Thoracic aorta (tissue), 2 donors: ENCODE results near the gene MYO5A. TPM values are rescaled to one million over a fixed set of nuclear protein-coding genes. Genes with fewer than 3 reads are reported as not detected.
"Not testable (repeated sequence)": the region's sequence is repeated elsewhere in the genome, so short reads cannot be mapped to it uniquely, and the experiment has no call there.

Experiments used
- ATAC-seq: fragments of 150-250 bp; one replicate; pipeline ENCODE4 v1.8.0; 2017; ENCODE audit warnings: low read depth; ENCODE audit not compliant: insufficient number of reproducible peaks, low FRiP score
- DNase-seq: peaks from one replicate; pipeline ENCODE4 v3.0.0-alpha.2; 2020; ENCODE audit warnings: low spot score
- H3K27ac ChIP-seq, 2 donors: fragments of 200-600 bp; sonication (generic); 1 replicate in 1 of 2; 2 replicates in 1 of 2; pipeline ENCODE4 v1.5.1; 2016; ENCODE audit warnings: mild to moderate bottlenecking in 2 of 2, moderate library complexity in 2 of 2
- H3K27me3 ChIP-seq: fragments of 200-600 bp; sonication (generic); replicated peaks from 2 replicates; pipeline ENCODE4 v1.6.0; 2016; ENCODE audit warnings: mild to moderate bottlenecking; ENCODE audit not compliant: insufficient read depth
- H3K36me3 ChIP-seq: fragments of 200-600 bp; sonication (generic); one replicate; pipeline ENCODE4 v1.5.1; 2016
- H3K4me1 ChIP-seq, 2 donors: fragments of 200-600 bp; sonication (generic); 1 replicate in 1 of 2; 2 replicates in 1 of 2; pipeline versions ENCODE4 v1.5.1 to v1.6.0; 2016; ENCODE audit warnings: low read depth in 2 of 2, mild to moderate bottlenecking in 1 of 2; ENCODE audit not compliant: control insufficient read depth in 1 of 2
- H3K4me3 ChIP-seq: fragments of 200-600 bp; sonication (generic); 2 replicates; pipeline ENCODE4 v1.5.1; 2016; ENCODE audit warnings: mild to moderate bottlenecking
- H3K9me3 ChIP-seq: fragments of 200-600 bp; sonication (generic); 2 replicates; pipeline ENCODE4 v1.5.1; 2016
- total RNA-seq, 2 donors: library from RNA; depleted of rRNA; stranded (reverse); fragments of >200 nt; gene quantifications; one replicate each; pipeline versions ENCODE4 v1.1.0 to v1.2.3, GENCODE V29; 2016
- TF ChIP-seq, protein P1 (sequence below): fragments of 200-600 bp; sonication (generic); IDR thresholded peaks from one replicate; pipeline ENCODE4 v1.5.1; 2019; ENCODE audit warnings: antibody characterized with exemption

MYO5A gene
- total RNA-seq, 2 donors from 2014 or later, result 37.6 to 58.8 TPM

GRCh38 chr15:52495125-52495524 lies 33.6 kb downstream of the MYO5A start:
- DNase-seq (no peak), ATAC-seq (no peak)
- TF ChIP-seq, protein P1, sequence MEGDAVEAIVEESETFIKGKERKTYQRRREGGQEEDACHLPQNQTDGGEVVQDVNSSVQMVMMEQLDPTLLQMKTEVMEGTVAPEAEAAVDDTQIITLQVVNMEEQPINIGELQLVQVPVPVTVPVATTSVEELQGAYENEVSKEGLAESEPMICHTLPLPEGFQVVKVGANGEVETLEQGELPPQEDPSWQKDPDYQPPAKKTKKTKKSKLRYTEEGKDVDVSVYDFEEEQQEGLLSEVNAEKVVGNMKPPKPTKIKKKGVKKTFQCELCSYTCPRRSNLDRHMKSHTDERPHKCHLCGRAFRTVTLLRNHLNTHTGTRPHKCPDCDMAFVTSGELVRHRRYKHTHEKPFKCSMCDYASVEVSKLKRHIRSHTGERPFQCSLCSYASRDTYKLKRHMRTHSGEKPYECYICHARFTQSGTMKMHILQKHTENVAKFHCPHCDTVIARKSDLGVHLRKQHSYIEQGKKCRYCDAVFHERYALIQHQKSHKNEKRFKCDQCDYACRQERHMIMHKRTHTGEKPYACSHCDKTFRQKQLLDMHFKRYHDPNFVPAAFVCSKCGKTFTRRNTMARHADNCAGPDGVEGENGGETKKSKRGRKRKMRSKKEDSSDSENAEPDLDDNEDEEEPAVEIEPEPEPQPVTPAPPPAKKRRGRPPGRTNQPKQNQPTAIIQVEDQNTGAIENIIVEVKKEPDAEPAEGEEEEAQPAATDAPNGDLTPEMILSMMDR, result no peak
- Histone ChIP-seq H3K4me3 (no peak overlapping the region), H3K9me3 (no peaks in the 10 kb centered on the region), H3K27ac (no peak overlapping the region), H3K27me3 (no peaks in the 10 kb centered on the region), H3K36me3 (no peaks in the 10 kb centered on the region), H3K4me1 (peaks cover 0 to 3% of the 10 kb centered on the region in 2 donors)

GRCh38 chr15:52493968-52494367 lies 34.7 kb downstream of the MYO5A start:
- TF ChIP-seq, protein P1, result no peak
- no peak for ATAC-seq
- H3K27ac ChIP-seq, result no peak overlapping the region

DNA sequence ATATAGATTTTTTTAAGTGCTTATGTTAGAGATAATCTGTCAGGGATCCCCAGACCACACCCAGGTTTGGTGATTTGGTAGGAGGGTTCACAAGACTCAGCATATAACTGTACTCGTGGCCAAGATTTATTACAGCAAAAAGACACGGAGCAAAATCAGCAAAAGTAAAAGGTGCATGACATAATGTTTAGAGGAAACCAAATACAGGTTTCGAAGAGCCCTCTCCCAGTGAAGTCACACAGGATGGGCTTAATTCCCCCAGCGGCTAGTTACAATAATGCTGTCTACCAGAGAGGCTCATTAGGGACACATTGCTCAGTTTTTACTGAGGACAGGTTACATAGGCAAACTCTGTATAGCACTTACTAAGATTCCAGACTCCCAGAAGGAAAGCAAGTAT lies 36.5 kb downstream of the MYO5A start:
- peaks cover 0 to 3% of the 10 kb centered on the region in 2 donors for H3K4me1 ChIP-seq
- DNase-seq (no peak), ATAC-seq (no peak)
- H3K36me3 ChIP-seq, result no peaks in the 10 kb centered on the region
- no peak overlapping the region for H3K27ac ChIP-seq
- no peak overlapping the region for H3K4me3 ChIP-seq
- no peaks in the 10 kb centered on the region for H3K9me3 ChIP-seq
- TF ChIP-seq, protein P1, result no peak
- no peaks in the 10 kb centered on the region for H3K27me3 ChIP-seq

More at GRCh38 chr15:52493968-52494367, 34.7 kb downstream of the MYO5A start:
- Histone ChIP-seq H3K9me3 (no peaks in the 10 kb centered on the region), H3K36me3 (no peaks in the 10 kb centered on the region), H3K4me1 (peaks cover 0 to 3% of the 10 kb centered on the region in 2 donors), H3K4me3 (no peak overlapping the region), H3K27me3 (no peaks in the 10 kb centered on the region)
- DNase-seq, result no peak

DNA sequence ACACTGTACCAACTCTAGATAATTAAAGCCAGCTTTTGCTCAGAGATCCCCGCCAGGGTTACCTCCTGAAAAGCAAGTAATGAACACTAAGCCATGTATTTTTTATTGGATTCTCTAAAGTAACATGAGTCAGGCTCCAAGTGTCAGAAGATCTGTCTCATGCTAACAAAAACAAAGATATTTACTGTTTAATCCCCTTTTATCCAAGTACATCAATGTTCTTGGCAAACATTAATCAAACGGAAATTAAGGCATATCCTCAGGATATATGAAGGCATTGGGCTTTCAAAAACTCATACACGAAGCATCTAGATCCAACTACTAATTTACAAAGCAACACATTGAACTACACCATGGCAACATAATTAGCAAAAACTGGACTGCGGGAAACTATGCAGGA lies 37.2 kb downstream of the MYO5A start:
- TF ChIP-seq, protein P1, result no peak
- H3K27ac ChIP-seq, result no peak overlapping the region
- ATAC-seq, result no peak
- DNase-seq, result no peak
- H3K27me3 ChIP-seq, result no peaks in the 10 kb centered on the region
- H3K4me3 ChIP-seq, result no peak overlapping the region
- H3K36me3 ChIP-seq, result no peaks in the 10 kb centered on the region
- no peaks in the 10 kb centered on the region for H3K9me3 ChIP-seq
- peaks cover 0 to 3% of the 10 kb centered on the region in 2 donors for H3K4me1 ChIP-seq

DNA sequence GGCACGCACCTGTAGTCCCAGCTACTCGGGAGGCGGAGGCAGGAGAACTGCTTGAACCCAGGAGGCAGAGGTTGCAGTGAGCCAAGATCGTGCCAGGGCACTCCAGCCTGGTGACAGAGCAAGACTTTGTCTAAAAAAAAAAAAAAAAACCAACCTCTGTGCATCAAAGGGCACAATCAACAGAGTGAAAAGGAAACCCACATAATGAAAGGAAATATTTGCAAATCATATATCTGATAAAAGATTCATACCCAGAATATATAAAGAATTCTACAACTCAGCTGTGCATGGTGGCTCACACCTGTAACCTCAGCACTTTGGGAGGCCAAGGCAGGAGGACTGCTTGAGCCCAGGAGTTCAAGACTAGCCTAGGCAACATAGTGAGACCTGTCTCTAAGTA lies 39.2 kb downstream of the MYO5A start:
- DNase-seq, ATAC-seq, H3K4me1 ChIP-seq, H3K4me3 ChIP-seq, H3K27me3 ChIP-seq, H3K27ac ChIP-seq, H3K9me3 ChIP-seq, H3K36me3 ChIP-seq: not testable (repeated sequence)

GRCh38 chr15:52488830-52489229 lies 39.9 kb downstream of the MYO5A start:
- Histone ChIP-seq H3K36me3 (no peaks in the 10 kb centered on the region), H3K4me1 (peaks cover 0 to 2% of the 10 kb centered on the region in 2 donors), H3K9me3 (no peaks in the 10 kb centered on the region), H3K27me3 (no peaks in the 10 kb centered on the region), H3K27ac (no peak overlapping the region), H3K4me3 (no peak overlapping the region)
- DNase-seq (no peak), ATAC-seq (no peak)
- TF ChIP-seq, protein P1, result no peak
